GM15510 (cell line): ENCODE measurements around the gene RPL37.

Source experiments
- POLR2A ChIP-seq: IDR thresholded peaks from 3 replicates; pipeline ENCODE4 v1.6.1; 2011; ENCODE audit warnings: borderline replicate concordance; ENCODE audit not compliant: insufficient read length; ENCODE audit errors: extremely low read depth

RPL37 gene

GRCh38 chr5:40834849-40835787, at the start of gene RPL37:
Gene RPL37, minus strand, starts transcription at chr5:40835222. Its CDS starts 37 bp downstream, at chr5:40835185.
- TF ChIP-seq POLR2A, result peak; percentile 98

- no peak for TF ChIP-seq POLR2A
Measured at GRCh38 chr5:40882291-40882690, 47.3 kb upstream of the RPL37 start.

DNA sequence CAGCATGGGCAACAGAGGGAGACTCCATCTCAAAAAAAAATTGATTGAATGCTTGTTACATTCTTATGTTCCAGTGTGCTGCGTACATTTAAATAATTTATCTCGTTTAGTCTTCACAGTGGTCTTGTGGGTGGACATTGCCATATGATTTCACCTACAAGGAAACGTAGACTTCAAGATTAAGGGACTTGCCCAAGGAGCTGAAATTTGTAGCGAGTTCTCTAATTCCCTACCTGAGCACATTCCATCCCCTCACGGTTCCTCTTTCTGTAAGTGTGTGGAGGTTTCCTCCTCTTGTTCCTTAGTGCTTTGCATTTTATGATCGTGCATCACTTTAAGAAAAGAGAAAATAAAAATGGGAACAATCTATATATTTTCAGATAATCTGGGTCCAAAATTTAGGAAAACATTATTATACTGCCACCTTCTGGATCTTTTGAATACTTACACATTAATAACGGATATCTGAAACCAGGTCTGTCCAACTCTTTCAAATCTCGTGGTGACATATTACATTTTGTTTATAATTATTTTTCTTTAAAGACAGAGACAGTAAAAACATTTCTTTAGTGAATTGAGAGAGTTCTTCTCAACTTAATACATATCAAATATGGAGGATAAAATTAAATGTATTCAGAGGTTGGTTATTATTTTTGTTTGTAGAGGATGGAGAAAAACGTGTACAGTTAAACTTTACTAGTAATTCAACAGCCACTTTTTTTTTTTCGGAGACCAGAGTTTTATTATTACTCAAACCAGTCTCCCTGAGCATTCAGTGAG, 44.3 kb upstream of the RPL37 start:
- TF ChIP-seq POLR2A, result no peak

DNA sequence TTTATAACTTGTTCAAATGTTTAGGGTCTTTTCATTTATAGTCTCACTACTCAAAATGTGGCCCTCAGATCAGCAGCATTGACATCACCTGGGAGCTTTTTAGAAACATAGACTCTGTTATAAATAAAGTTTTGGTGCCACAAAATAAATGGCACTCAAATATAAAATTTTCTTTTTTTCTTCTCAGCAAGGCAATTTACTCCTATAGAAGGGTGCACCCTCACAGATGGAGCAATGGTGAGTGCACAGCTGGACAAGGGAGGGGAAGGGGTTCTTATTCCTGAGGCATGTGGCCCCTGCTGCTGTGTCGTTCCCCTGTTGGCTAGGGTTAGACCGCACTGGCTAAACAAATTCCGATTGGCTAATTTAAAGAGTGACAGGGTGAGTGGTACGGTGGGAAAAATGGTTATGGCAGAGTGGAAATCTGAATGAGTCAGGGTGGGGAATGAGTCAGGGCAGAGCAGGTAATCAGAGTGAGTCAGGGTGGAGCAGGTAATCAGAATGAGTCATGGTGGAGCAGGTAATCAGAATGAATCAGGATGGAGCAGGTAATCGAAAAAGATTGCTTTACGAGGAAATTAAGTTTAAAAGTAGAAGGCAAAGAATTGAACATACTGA, 42.5 kb upstream of the RPL37 start:
- no peak for TF ChIP-seq POLR2A

DNA sequence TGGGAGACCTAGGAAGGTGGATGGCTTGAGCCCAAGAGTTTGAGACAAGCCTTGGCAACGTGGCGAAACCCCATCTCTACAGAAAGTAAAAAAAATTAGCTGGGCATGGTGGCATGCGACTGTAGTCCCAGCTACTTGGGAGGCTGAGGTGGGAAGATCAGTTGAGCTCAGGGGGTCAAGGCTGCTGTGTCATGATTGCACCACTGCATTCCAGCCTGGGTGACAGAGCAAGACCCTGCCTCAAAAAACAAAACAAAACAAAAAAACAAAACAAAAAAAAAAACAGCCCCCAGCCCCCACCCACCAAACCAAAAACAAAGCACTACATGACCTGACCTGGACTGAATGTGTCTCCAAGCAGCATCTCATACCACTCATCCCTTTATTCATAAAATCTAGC, 40.9 kb upstream of the RPL37 start:
- TF ChIP-seq POLR2A, result no peak

GRCh38 chr5:40873286-40873880, 38.4 kb upstream of the RPL37 start:
- no peak for TF ChIP-seq POLR2A

- TF ChIP-seq POLR2A, result no peak
Measured at GRCh38 chr5:40871177-40871576, 36.2 kb upstream of the RPL37 start.

- TF ChIP-seq POLR2A, result no peak
Measured at GRCh38 chr5:40869384-40869783, 34.4 kb upstream of the RPL37 start.

GRCh38 chr5:40866844-40867243, 31.8 kb upstream of the RPL37 start:
- TF ChIP-seq POLR2A, result no peak

DNA sequence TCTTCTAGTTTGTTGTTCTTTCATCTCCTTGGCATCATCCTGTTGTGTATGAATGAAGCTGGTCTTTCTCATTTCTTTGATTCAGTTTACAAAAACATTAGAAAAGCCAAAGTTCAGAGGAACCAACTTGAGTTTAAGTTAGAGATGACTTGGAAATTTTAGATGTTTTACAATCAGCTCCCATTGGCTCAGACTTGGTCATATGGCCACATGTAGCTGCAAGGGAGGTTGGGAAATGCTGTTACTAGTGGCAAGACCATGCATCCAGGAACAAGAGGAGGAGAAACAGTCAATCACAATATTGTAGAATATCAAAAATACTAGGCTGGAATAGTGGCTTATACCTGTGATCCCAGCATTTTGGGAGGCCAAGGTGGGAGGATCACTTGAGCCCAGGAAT, 25.7 kb upstream of the RPL37 start:
- no peak for TF ChIP-seq POLR2A

- no peak for TF ChIP-seq POLR2A
Measured at GRCh38 chr5:40853632-40854192, 18.7 kb upstream of the RPL37 start.

DNA sequence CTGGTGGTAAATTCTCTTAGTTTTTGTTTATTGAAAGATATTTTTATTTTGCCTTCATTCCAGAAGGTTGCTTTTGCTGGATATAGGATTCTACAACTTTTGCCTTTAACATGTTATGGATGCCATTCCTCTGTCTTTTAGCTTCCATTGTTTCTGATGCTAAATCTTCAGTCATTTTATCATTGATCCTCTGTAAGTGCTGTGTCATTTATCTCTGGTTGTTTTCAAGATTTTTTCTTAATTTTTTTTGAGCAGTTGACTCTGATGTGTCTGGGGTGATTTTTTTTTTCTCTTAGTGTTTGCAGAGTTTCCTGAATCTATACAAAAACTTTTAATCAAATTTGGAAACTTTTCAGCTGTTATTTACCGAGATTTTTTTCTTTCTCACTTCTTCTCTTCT, 12.5 kb upstream of the RPL37 start:
- no peak for TF ChIP-seq POLR2A

DNA sequence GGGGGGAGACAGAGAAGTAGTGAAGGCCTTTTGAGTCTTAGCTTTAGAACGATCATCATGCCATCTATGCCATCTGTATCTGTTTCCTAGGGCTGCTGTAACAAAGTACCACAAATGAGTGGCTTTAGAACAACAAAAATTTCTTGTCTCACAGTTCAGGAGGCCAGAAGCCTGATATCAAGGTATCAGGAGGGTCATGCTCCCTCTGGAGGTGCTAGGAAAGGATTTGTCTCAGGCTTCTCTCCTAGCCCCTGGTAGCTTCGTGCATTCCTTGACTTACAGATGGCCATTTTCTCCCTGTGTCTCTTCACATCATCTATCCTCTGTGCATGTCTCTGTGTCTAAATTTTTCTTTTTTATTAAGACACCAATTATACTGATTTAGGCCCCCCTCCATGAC, 11.3 kb upstream of the RPL37 start:
- no peak for TF ChIP-seq POLR2A

GRCh38 chr5:40844565-40844964, 9.5 kb upstream of the RPL37 start:
- TF ChIP-seq POLR2A, result no peak
